Right lobe of liver (tissue), 4 donors: ENCODE measurements around the gene HOXD3.

Experiments used
- CTCF ChIP-seq, 4 donors: fragments of 200-600 bp in 3 of 4; fragments of 450-650 bp in 1 of 4; IDR thresholded peaks; one replicate each; pipeline versions ENCODE4 v1.5.1 to v1.8.0; 2016 to 2022; ENCODE audit warnings: antibody characterized with exemption in 4 of 4, mild to moderate bottlenecking in 2 of 4
- POLR2A ChIP-seq: fragments of 450-650 bp; IDR thresholded peaks from one replicate; pipeline ENCODE4 v1.6.1; 2017; ENCODE audit warnings: antibody characterized with exemption, mild to moderate bottlenecking
- donor health status: DM: no; HTN: no; CAD: no.
- donor health status: DM: no; HTN: no; CAD: no.
- donor health status: DM: no; HTN: yes; CAD: no.

DNA sequence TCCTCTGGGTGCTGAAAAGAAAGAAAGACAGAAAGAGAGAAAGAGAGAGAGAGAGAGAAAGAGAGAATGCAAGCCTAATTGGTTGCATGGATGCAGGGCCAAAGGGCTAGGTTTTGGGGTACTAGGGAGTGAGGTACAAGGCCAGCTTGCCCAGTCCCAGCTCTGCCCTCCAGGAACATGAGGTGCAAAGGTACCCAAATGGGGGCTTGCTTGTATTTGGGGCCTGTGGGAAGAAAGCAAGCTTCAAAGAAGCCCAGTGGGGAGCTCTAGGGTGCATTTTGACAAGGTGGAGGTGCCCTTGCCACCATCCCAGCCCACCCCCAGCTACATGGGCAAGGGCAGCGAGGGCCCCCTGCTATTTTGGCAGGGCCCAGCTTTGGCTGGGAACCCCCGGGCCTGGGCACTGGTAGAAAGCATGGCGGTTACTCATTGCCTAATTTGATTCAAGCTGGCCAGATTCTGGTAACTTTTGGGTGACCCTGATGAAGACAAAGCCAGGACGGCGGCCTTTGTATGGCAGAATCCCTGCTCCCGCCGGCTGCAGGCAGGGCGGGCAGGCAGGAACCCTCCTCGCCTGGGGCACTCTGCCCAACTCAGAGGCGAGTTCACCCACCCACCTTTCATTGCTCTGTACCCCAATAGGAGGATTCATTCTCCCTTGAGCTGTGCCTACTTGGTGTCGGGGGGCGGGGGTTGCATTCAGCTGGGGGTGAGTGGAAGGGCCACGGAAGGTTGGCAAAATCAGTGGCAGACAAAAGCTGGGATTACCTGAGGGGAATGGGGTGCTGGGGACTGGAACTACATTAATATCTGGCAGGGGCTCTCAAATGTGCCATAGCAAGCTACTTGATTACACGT lies 6.3 kb upstream of the HOXD3 start:
- TF ChIP-seq POLR2A (no peak), CTCF (IDR thresholded peaks at IDR 0.05) (no peak)
